Jurkat, Clone E6-1 (cell line): ENCODE results near the gene ZNF821.
A peak's percentile ranks its signal among the peaks of the same experiment; 100 is the strongest.
"Not testable (repeated sequence)": the region's sequence is repeated elsewhere in the genome, so short reads cannot be mapped to it uniquely, and the experiment has no call there.

Experiments used
- DNase-seq: peaks from one replicate; pipeline ENCODE4 v3.0.0-alpha.2; 2011; ENCODE audit warnings: low read depth, low spot score
- H3K4me3 ChIP-seq: 2 replicates; pipeline ENCODE4 v1.5.1; 2011; ENCODE audit warnings: mild to moderate bottlenecking, low read length, control low read depth, moderate library complexity

Gene ZNF821

DNA sequence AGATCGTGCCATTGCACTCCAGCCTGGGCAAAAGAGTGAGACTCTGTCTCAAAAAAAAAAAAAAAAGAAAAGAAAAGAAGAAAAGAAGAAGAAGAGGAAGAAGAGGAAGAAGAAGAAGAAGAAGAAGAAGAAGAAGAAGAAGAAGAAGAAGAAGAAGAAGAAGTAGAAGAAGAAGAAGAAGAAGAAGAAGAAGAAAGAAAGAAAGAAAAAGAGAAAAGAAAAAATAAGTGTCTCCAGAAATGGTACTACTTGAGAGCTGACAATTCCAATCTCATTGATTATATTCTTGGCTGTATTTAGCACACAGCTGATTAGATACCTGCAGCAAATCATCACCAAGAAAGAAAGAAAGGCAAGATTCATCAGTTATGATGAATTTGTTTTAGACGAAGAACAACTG lies 51.9 kb downstream of the ZNF821 start:
- DNase-seq, H3K4me3 ChIP-seq: not testable (repeated sequence)

DNA sequence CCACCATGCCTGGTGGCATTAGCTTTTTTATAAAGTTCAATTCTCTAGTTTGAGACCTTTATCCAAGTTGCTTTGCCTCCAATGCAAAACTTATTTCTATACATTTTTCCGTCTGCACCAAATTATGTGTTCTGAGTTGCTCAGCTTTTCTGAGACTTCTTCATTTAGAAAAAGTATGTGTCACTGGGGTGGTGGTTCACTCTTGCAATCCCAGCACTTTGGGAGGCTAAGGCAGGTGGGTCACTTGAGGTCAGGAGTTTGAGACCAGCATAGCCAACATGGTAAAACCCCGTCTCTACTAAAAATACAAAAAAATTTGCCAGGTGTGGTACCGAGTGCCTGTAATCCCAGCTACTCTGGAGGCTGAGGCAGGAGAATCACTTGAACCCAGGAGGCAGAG lies 52.3 kb downstream of the ZNF821 start:
- DNase-seq: not testable (repeated sequence)

DNA sequence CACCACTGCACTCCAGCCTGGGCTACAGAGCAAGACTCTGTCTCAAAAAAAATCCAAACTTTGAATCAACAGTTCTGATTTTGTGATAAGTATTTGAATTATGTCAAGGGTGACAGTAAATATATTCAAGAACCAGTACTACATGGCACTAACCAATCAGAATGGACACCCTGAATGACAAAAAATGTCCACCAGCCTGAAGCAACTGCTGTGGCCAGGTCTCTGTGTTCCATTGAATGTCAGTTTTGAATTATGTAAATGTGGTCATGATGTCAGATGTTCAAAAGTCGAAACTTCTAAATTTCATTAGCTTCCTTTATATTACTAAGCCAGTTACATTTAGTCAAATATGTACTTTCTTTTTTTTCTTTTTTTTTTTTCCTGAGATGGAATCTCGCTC lies 53.6 kb downstream of the ZNF821 start:
- no peak for DNase-seq
- no peak overlapping the region for H3K4me3 ChIP-seq

More for the DNA sequence above, 52.3 kb downstream of the ZNF821 start:
- not testable (repeated sequence) for H3K4me3 ChIP-seq

DNA sequence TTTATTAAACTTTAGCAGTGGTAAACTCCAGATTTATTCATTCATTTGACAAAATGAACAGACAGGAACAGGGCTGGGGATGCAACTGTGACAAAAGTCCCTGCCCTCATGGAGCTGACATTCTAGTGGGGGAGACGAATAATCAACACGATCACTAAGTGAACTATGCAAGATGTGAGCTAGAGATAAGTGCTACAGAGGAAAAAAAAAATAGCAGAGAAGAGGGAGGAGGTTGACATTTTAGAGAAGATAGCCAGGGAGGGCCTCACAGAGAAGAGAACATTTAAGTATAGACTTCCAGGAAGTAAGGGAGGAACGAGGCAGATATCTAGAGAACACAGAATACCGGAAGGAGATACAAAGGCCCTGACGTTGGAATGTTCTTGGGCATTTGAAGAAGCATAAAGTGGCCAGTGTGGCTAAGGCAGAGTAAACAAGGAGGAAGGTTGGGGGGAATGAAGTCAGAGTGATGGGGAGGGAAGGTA lies 57.4 kb downstream of the ZNF821 start:
- DNase-seq: no peak
- H3K4me3 ChIP-seq: no peak overlapping the region

DNA sequence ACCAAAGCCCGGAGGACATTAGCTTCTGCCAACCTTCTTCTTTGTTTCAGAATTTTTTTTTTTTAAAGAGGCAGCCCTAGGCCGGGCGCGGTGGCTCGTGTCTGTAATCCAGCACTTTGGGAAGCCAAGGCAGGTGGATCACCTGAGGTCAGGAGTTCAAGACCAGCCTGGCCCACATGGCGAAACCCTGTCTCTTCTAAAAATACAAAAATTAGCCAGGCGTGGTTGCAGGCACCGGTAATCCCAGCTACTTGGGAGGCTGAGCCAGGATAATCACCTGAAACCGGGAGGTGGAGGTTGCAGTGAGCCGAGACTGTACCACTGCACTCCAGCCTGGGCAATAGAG lies 66.9 kb downstream of the ZNF821 start:
- not testable (repeated sequence) for H3K4me3 ChIP-seq, DNase-seq

DNA sequence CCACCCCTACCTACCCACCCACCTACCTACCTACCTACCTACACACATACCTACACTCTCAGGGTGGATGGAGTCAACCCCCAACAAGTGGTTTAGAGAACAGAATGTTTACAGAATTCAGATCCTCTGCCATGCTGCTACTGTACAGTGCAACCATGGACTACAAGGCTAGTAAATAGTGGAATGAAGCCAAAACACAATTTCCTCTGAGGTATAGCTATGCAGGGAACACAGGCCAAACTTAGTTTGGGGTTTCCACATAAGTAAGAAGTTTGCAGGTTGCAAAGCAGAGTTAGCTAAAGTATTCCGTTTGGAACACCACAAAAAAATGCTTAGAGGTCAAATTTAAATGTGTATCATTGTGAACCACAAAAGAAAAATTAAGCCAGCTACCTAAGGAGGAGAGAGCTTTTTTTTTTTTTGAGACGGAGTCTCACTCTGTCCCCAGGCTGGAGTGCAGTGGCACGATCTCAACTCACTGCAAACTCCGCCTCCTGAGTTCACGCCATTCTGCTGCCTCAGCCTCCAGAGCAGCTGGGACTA lies 72.7 kb downstream of the ZNF821 start:
- DNase-seq: peak; percentile 27

DNA sequence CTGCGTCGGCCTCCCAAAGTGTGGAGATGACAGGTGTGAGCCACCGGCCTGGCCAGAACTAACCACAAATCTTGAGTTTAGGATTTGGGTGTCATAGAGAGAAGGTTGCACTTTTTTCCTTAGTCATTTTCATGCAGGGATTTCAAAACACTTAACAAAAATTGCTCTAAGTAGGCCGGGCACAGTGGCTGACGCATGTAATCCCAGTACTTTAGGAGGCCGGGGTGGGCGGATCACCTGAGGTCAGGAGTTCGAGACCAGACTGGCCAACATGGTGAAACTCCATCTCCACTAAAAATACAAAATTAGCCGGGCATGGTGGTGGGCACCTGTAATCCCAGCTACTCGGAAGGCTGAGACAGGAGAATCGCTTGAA lies 73.8 kb downstream of the ZNF821 start:
- DNase-seq, H3K4me3 ChIP-seq: not testable (repeated sequence)

More for the DNA sequence above, 72.7 kb downstream of the ZNF821 start:
- no peak overlapping the region for H3K4me3 ChIP-seq
